Caki2 (cell line): ENCODE results near the gene ACBD4. TPM values are rescaled to one million over a fixed set of nuclear protein-coding genes. Genes with fewer than 3 reads are reported as not detected.

ENCODE experiments used
- DNase-seq: peaks from one replicate; pipeline ENCODE4 v3.0.0-alpha.2; 2015; ENCODE audit warnings: low read depth
- in situ Hi-C: cut with HindIII; loops from 2 replicates; pipeline ENCODE4 v1.10.0; 2016; ENCODE audit warnings: low sequenced_read_pairs, low pct_unique_long_range_greater_than_20kb, mixed read lengths
- total RNA-seq: library from RNA; depleted of rRNA; stranded (reverse); fragments of >200 nt; shearing (Covaris generic); gene quantifications from 2 replicates; pipeline ENCODE4 v1.2.3, GENCODE V29; 2014; ENCODE audit warnings: low replicate concordance

Gene ACBD4
- total RNA-seq, 1 experiment from 2014 or later = 7.8 TPM

- in situ Hi-C loops = no loop called here
Measured at GRCh38 chr17:45102856-45103255, 32.6 kb upstream of the ACBD4 start.

GRCh38 chr17:45103269-45103795 is 32.2 kb upstream of the ACBD4 start:
- no peak for DNase-seq
- in situ Hi-C loops = no loop called here

More at GRCh38 chr17:45102856-45103255, 32.6 kb upstream of the ACBD4 start:
- no peak for DNase-seq

GRCh38 chr17:45104029-45104428 is 31.5 kb upstream of the ACBD4 start:
- DNase-seq = no peak
- in situ Hi-C loops = no loop called here

- in situ Hi-C loops = no loop called here
- no peak for DNase-seq
Measured at GRCh38 chr17:45104497-45104896, 31.0 kb upstream of the ACBD4 start.

GRCh38 chr17:45104907-45105624 is 30.4 kb upstream of the ACBD4 start:
- DNase-seq = no peak
- in situ Hi-C loops = no loop called here

GRCh38 chr17:45106096-45106495 is 29.4 kb upstream of the ACBD4 start:
- DNase-seq = no peak
- in situ Hi-C loops = no loop called here

- in situ Hi-C loops = no loop called here
- no peak for DNase-seq
Measured at GRCh38 chr17:45106582-45106981, 28.9 kb upstream of the ACBD4 start.

- in situ Hi-C loops = no loop called here
Measured at GRCh38 chr17:45107293-45108010, 28.0 kb upstream of the ACBD4 start.

GRCh38 chr17:45108051-45108450 is 27.4 kb upstream of the ACBD4 start:
- DNase-seq = no peak
- in situ Hi-C loops = no loop called here

More at GRCh38 chr17:45107293-45108010, 28.0 kb upstream of the ACBD4 start:
- DNase-seq = no peak

- in situ Hi-C loops = no loop called here
Measured at GRCh38 chr17:45108595-45109521, 26.6 kb upstream of the ACBD4 start.

GRCh38 chr17:45110676-45111611 is 24.5 kb upstream of the ACBD4 start:
- in situ Hi-C loops = no loop called here
- DNase-seq = no peak

More at GRCh38 chr17:45108595-45109521, 26.6 kb upstream of the ACBD4 start:
- no peak for DNase-seq

GRCh38 chr17:45111850-45112249 is 23.6 kb upstream of the ACBD4 start:
- no peak for DNase-seq
- in situ Hi-C loops = no loop called here

GRCh38 chr17:45112559-45113423 is 22.7 kb upstream of the ACBD4 start:
- no peak for DNase-seq
- in situ Hi-C loops = no loop called here

GRCh38 chr17:45113424-45113754 is 22.1 kb upstream of the ACBD4 start:
- DNase-seq = no peak
- in situ Hi-C loops = no loop called here

- no peak for DNase-seq
- in situ Hi-C loops = no loop called here
Measured at GRCh38 chr17:45114117-45114932, 21.2 kb upstream of the ACBD4 start.

- in situ Hi-C loops = no loop called here
- DNase-seq = no peak
Measured at GRCh38 chr17:45115015-45115625, 20.4 kb upstream of the ACBD4 start.
